SK-N-SH (cell line): ENCODE data around the gene TSACC.

Source experiments
- CTCF ChIP-seq: fragments of 200-600 bp; sonication (generic); IDR thresholded peaks from 2 replicates; pipeline ENCODE4 v1.6.1; 2017; ENCODE audit warnings: antibody characterized with exemption, mild to moderate bottlenecking, moderate library complexity
- EP300 ChIP-seq, 2 experiments: IDR thresholded peaks; 2 replicates each; pipeline versions ENCODE4 v1.4.0 to v1.6.1; 2012; ENCODE audit warnings: borderline replicate concordance in 1 of 2, low read depth in 1 of 2, low read length in 1 of 2
- EZH2phosphoT487 ChIP-seq: fragments of 200-600 bp; sonication (generic); IDR thresholded peaks from 2 replicates; pipeline ENCODE4 v1.6.1; 2017; ENCODE audit warnings: low read depth, mixed run types, mild to moderate bottlenecking, antibody characterized with exemption, moderate library complexity, borderline replicate concordance
- FOXM1 ChIP-seq: IDR thresholded peaks from 2 replicates; pipeline ENCODE4 v1.4.0; 2012; ENCODE audit warnings: low read depth, mild to moderate bottlenecking
- MXI1 ChIP-seq: IDR thresholded peaks from 2 replicates; pipeline ENCODE4 v1.6.1; 2012; ENCODE audit warnings: mild to moderate bottlenecking, low read depth, low read length, improper control_type of control experiment
- POLR2AphosphoS5 ChIP-seq: IDR thresholded peaks from 2 replicates; pipeline ENCODE4 v1.6.1; 2012; ENCODE audit warnings: low read depth, low read length
- TAF1 ChIP-seq: IDR thresholded peaks from 2 replicates; pipeline ENCODE4 v1.6.1; 2012; ENCODE audit warnings: low read depth, mild to moderate bottlenecking, low read length, moderate library complexity, borderline replicate concordance
- TF ChIP-seq, protein P1 (sequence below): IDR thresholded peaks from 2 replicates; pipeline ENCODE4 v1.4.0; 2012; ENCODE audit warnings: low read depth
- TF ChIP-seq, protein P2 (sequence below): IDR thresholded peaks from 2 replicates; pipeline ENCODE4 v1.6.1; 2012; ENCODE audit warnings: mild to moderate bottlenecking, low read depth, low read length, moderate library complexity

DNA sequence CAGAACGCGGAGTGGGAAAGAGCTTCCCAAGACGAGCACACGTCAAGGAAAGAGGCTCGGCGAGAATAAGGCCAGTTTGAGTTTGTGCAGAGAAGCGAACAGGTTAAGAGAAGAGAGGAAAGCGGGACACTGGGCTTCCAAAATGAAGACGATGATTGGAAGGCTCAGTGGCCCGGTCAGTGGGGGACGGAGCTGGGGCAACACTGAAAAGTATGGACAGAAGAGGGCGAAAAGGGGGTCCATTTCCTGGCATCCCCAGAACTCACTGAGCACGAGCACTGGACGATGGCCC is 492 bp upstream of the TSACC start:
- TF ChIP-seq EZH2phosphoT487 (no peak), TAF1 (no peak), POLR2AphosphoS5 (no peak), EP300 (IDR thresholded peaks at IDR 0.05; ENCODE audit: borderline replicate concordance in 1 of 2, low read depth in 1 of 2, low read length in 1 of 2) (no peak), CTCF (peak; percentile 31), FOXM1 (no peak), MXI1 (no peak)
- TF ChIP-seq, protein P1, sequence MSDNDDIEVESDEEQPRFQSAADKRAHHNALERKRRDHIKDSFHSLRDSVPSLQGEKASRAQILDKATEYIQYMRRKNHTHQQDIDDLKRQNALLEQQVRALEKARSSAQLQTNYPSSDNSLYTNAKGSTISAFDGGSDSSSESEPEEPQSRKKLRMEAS, result no peak
- TF ChIP-seq, protein P2, sequence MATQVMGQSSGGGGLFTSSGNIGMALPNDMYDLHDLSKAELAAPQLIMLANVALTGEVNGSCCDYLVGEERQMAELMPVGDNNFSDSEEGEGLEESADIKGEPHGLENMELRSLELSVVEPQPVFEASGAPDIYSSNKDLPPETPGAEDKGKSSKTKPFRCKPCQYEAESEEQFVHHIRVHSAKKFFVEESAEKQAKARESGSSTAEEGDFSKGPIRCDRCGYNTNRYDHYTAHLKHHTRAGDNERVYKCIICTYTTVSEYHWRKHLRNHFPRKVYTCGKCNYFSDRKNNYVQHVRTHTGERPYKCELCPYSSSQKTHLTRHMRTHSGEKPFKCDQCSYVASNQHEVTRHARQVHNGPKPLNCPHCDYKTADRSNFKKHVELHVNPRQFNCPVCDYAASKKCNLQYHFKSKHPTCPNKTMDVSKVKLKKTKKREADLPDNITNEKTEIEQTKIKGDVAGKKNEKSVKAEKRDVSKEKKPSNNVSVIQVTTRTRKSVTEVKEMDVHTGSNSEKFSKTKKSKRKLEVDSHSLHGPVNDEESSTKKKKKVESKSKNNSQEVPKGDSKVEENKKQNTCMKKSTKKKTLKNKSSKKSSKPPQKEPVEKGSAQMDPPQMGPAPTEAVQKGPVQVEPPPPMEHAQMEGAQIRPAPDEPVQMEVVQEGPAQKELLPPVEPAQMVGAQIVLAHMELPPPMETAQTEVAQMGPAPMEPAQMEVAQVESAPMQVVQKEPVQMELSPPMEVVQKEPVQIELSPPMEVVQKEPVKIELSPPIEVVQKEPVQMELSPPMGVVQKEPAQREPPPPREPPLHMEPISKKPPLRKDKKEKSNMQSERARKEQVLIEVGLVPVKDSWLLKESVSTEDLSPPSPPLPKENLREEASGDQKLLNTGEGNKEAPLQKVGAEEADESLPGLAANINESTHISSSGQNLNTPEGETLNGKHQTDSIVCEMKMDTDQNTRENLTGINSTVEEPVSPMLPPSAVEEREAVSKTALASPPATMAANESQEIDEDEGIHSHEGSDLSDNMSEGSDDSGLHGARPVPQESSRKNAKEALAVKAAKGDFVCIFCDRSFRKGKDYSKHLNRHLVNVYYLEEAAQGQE, result no peak
